Endothelial cell (in vitro differentiated cells): Measurements from ENCODE around the gene MICAL1. TPM values are rescaled to one million over a fixed set of nuclear protein-coding genes. Genes with fewer than 3 reads are reported as not detected.

Source experiments
- DNase-seq: peaks from one replicate; pipeline ENCODE4 v3.0.0; 2021; ENCODE audit warnings: low spot score
- H3K27ac Mint-ChIP-seq: one replicate; pipeline ENCODE4 v1.8.0; 2021; ENCODE audit warnings: mixed read lengths, inconsistent platforms; ENCODE audit not compliant: unreplicated experiment
- H3K27me3 Mint-ChIP-seq: one replicate; pipeline ENCODE4 v1.8.0; 2021; ENCODE audit warnings: mild to moderate bottlenecking, moderate library complexity, mixed read lengths, inconsistent platforms; ENCODE audit not compliant: unreplicated experiment
- H3K36me3 Mint-ChIP-seq: one replicate; pipeline ENCODE4 v1.8.0; 2021; ENCODE audit warnings: mild to moderate bottlenecking, low read depth, mixed read lengths, inconsistent platforms; ENCODE audit not compliant: unreplicated experiment
- H3K4me1 Mint-ChIP-seq: one replicate; pipeline ENCODE4 v1.8.0; 2021; ENCODE audit warnings: mild to moderate bottlenecking, mixed read lengths, inconsistent platforms; ENCODE audit not compliant: unreplicated experiment
- H3K4me3 Mint-ChIP-seq: one replicate; pipeline ENCODE4 v1.8.0; 2021; ENCODE audit warnings: mild to moderate bottlenecking, mixed read lengths, inconsistent platforms; ENCODE audit not compliant: unreplicated experiment
- H3K9me3 Mint-ChIP-seq: one replicate; pipeline ENCODE4 v1.8.0; 2021; ENCODE audit warnings: mixed read lengths, inconsistent platforms; ENCODE audit not compliant: unreplicated experiment
- CTCF ChIP-seq: fragments of 200-600 bp; sonication (generic); IDR thresholded peaks from one replicate; pipeline ENCODE4 v1.5.0; 2021; ENCODE audit warnings: antibody characterized with exemption; ENCODE audit not compliant: unreplicated experiment
- long read RNA-seq: library from polyadenylated mRNA; unstranded; transcript quantifications from one replicate; pipeline ENCODE4 v2.0.0, GENCODE V29; 2020; ENCODE audit not compliant: unreplicated experiment
- total RNA-seq: library from RNA; stranded (reverse); fragmentation: NEBNext Ultra II Directional; extraction: Animal tissue kit (Norgen Biotek cat#: 25700); gene quantifications from one replicate; pipeline ENCODE4 v1.2.1, GENCODE V29; 2021; ENCODE audit not compliant: unreplicated experiment

Gene MICAL1
- total RNA-seq, result 19.9 TPM
- long read RNA-seq, partial matches to known transcripts, result 3 of 4 reads
- long read RNA-seq, other reads (novel, unspliced or antisense), result 0 of 4 reads

- TF ChIP-seq CTCF, result no peak
- Mint-ChIP-seq H3K9me3 (no peaks in the 10 kb centered on the region), H3K4me1 (peaks cover 2% of the 10 kb centered on the region), H3K4me3 (peak within 1 kb of the TSS; percentile 93), H3K27me3 (peaks cover 17% of the 10 kb centered on the region), H3K27ac (peak within 1 kb of the TSS; percentile 57), H3K36me3 (no peaks in the 10 kb centered on the region)
- DNase-seq, result peak; percentile 45
Measured at GRCh38 chr6:109455437-109456110, at the start of gene MICAL1. Gene MICAL1 (minus strand): TSS chr6:109455772. CDS start chr6:109454196, 1,576 bp downstream.

GRCh38 chr6:109503327-109504224 lies 48.0 kb upstream of the MICAL1 start:
- H3K36me3 Mint-ChIP-seq, result no peaks in the 10 kb centered on the region
- H3K4me1 Mint-ChIP-seq, result no peaks in the 10 kb centered on the region
- TF ChIP-seq CTCF, result no peak
- DNase-seq, result no peak
- H3K4me3 Mint-ChIP-seq, result no peak overlapping the region
- H3K9me3 Mint-ChIP-seq, result no peaks in the 10 kb centered on the region
- H3K27me3 Mint-ChIP-seq, result peaks cover 2% of the 10 kb centered on the region
- H3K27ac Mint-ChIP-seq, result no peak overlapping the region

- no peak for DNase-seq
- Mint-ChIP-seq H3K27me3 (peaks cover 4% of the 10 kb centered on the region), H3K4me1 (no peaks in the 10 kb centered on the region), H3K9me3 (no peaks in the 10 kb centered on the region), H3K36me3 (no peaks in the 10 kb centered on the region), H3K4me3 (no peak overlapping the region), H3K27ac (no peak overlapping the region)
- no peak for TF ChIP-seq CTCF
Measured at GRCh38 chr6:109498936-109499335, 43.4 kb upstream of the MICAL1 start.

- no peak for TF ChIP-seq CTCF
- no peaks in the 10 kb centered on the region for H3K4me1 Mint-ChIP-seq
- peaks cover 4% of the 10 kb centered on the region for H3K27me3 Mint-ChIP-seq
- no peak overlapping the region for H3K4me3 Mint-ChIP-seq
- H3K9me3 Mint-ChIP-seq, result no peaks in the 10 kb centered on the region
- H3K27ac Mint-ChIP-seq, result no peak overlapping the region
- H3K36me3 Mint-ChIP-seq, result no peaks in the 10 kb centered on the region
- DNase-seq, result no peak
Measured at GRCh38 chr6:109498052-109498451, 42.5 kb upstream of the MICAL1 start.
